Adrenal gland (tissue), 12 donors: ENCODE measurements around the gene BEND3. TPM values are rescaled to one million over a fixed set of nuclear protein-coding genes. Genes with fewer than 3 reads are reported as not detected.

Source experiments
- DNase-seq, 7 donors: peaks; one replicate each; pipeline ENCODE4 v3.0.0-alpha.2; 2019 to 2020
- H3K27ac ChIP-seq, 5 donors: fragments of 200-600 bp; sonication (generic) in 4 of 5; 1 replicate in 3 of 5; 2 replicates in 2 of 5; pipeline versions ENCODE4 v1.5.1 to v1.8.0; 2016 to 2020; ENCODE audit warnings: mild to moderate bottlenecking in 1 of 5
- H3K27me3 ChIP-seq: fragments of 200-600 bp; 2 replicates; pipeline ENCODE4 v1.8.0; 2021
- H3K36me3 ChIP-seq, 2 donors: fragments of 200-600 bp; replicated peaks in 1 of 2; 1 replicate in 1 of 2; 2 replicates in 1 of 2; pipeline versions ENCODE4 v1.5.1 to v1.8.0; 2018 to 2022
- H3K4me1 ChIP-seq, 2 donors: fragments of 200-600 bp; replicated peaks in 1 of 2; 1 replicate in 1 of 2; 2 replicates in 1 of 2; pipeline versions ENCODE4 v1.5.1 to v1.8.0; 2018 to 2021
- H3K4me3 ChIP-seq, 4 donors: fragments of 200-600 bp; sonication (generic) in 3 of 4; one replicate each; pipeline ENCODE4 v1.5.1; 2016 to 2018
- H3K9me3 ChIP-seq, 3 donors: fragments of 200-600 bp; sonication (generic) in 1 of 3; replicated peaks in 1 of 3; 1 replicate in 2 of 3; 2 replicates in 1 of 3; pipeline versions ENCODE4 v1.5.1 to v1.8.0; 2016 to 2021
- CTCF ChIP-seq, 6 experiments: fragments of 450-650 bp in 4 of 6; fragments of 200-600 bp in 2 of 6; sonication (generic) in 1 of 6; IDR thresholded peaks; 1 replicate in 5 of 6; 2 replicates in 1 of 6; pipeline versions ENCODE4 v1.5.1 to v1.8.0; 2016 to 2021; ENCODE audit warnings: antibody characterized with exemption in 6 of 6, mild to moderate bottlenecking in 2 of 6, moderate library complexity in 1 of 6
- POLR2A ChIP-seq, 2 donors: fragments of 450-650 bp; IDR thresholded peaks; one replicate each; pipeline ENCODE4 v1.6.1; 2017; ENCODE audit warnings: antibody characterized with exemption in 2 of 2, mild to moderate bottlenecking in 2 of 2, moderate library complexity in 1 of 2
- WGBS, 4 donors: extraction: QIAGEN DNeasy Blood & Tissue Kit in 2 of 4; methylation state at CpG; one replicate each; pipeline versions ENCODE4 v1.1.5 to v1.1.7; 2013 to 2017; 5-methylcytosine and 5-hydroxymethylcytosine counted together
- intact Hi-C, 2 donors: fragments of 100-400 bp; cut with DNase I; formaldehyde crosslinking; loops; one replicate each; pipeline versions ENCODE4 v1.14.1 to v1.15.0; 2022 to 2023
- polyA plus RNA-seq, 3 donors: library from polyadenylated mRNA; stranded (reverse); fragments of 200-250 nt in 2 of 3; fragments of 350-450 nt in 1 of 3; fragmentation: Illumina TruSeq in 1 of 3; extraction: RNeasy Lipid Tissue Mini Kit (QIAGEN cat#74804) in 1 of 3; gene quantifications; one replicate each; pipeline ENCODE4 v1.2.3, GENCODE V29; 2013 to 2014
- total RNA-seq, 9 donors: library from RNA; depleted of rRNA in 4 of 9; stranded (reverse); fragments of >200 nt in 4 of 9; fragments of 120-200 nt in 1 of 9; fragmentation: NEBNext Ultra II Directional in 1 of 9; extraction: Animal tissue kit (Norgen Biotek cat#: 25700) in 1 of 9; gene quantifications; one replicate each; pipeline versions ENCODE4 v1.1.0 to v1.2.4, GENCODE V29; 2013 to 2023
- donor health status: healthy with polysubstance abuse.
- donor health status: Bipolar disorder and iron deficiency.
- donor health status: DM: yes; HTN: yes; CAD: no.
- donor health status: DM: no; HTN: no; CAD: no.
- donor health status: DM: no; HTN: no; CAD: no.
- donor health status: DM: yes; HTN: yes; CAD: no.

Gene BEND3
- total and polyA plus RNA-seq, 12 donors, result 0.64 to 3.5 (median 1.9) TPM

- Histone ChIP-seq H3K9me3 (no peaks in the 10 kb centered on the region), H3K36me3 (no peaks in the 10 kb centered on the region), H3K27ac (no peak overlapping the region), H3K4me1 (no peaks in the 10 kb centered on the region), H3K4me3 (no peak overlapping the region), H3K27me3 (no peaks in the 10 kb centered on the region)
- peak in 1 of 7 donors; percentile 29 for DNase-seq
- intact Hi-C loops, result no loop called here
- WGBS, 4 donors, result 77 to 86% (median 79%) methylated on average over 6 to 9 of the region's 9 CpGs
- TF ChIP-seq CTCF (IDR thresholded peaks at IDR 0.05) (no peak), POLR2A (IDR thresholded peaks at IDR 0.05) (no peak)
Measured at GRCh38 chr6:107129370-107129925, 14.1 kb upstream of the BEND3 start.

- intact Hi-C loops, result no loop called here
- no peak overlapping the region for H3K4me3 ChIP-seq
- DNase-seq, result no peak
- TF ChIP-seq CTCF (IDR thresholded peaks at IDR 0.05), result no peak
- H3K36me3 ChIP-seq, result no peaks in the 10 kb centered on the region
- no peaks in the 10 kb centered on the region for H3K4me1 ChIP-seq
- no peaks in the 10 kb centered on the region for H3K27me3 ChIP-seq
- no peaks in the 10 kb centered on the region for H3K9me3 ChIP-seq
- H3K27ac ChIP-seq, result no peak overlapping the region
- 79 to 90% (median 85%) methylated on average over 2 of the region's 2 CpGs for WGBS, 4 donors
Measured at GRCh38 chr6:107128577-107128976, 13.3 kb upstream of the BEND3 start.

DNA sequence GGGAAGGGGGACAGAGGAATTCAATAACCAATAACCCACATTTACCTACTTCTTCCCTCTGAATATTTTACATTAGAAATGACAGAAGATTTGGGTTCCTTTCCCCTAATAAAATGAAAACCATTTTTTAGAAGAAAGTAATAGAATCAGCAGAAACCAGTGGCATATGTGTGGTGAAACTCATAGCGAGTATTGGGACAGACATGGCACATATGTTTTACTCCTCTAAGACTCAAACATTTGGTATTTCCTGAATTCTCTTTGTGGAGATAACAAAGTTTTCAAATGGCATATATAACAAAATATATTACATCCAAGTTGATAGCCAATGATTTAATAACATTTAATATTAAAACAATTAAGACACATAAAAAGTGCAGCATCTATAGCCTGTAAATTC, 12.9 kb upstream of the BEND3 start:
- Histone ChIP-seq H3K9me3 (no peaks in the 10 kb centered on the region), H3K4me3 (no peak overlapping the region), H3K4me1 (no peaks in the 10 kb centered on the region), H3K36me3 (no peaks in the 10 kb centered on the region), H3K27ac (no peak overlapping the region), H3K27me3 (no peaks in the 10 kb centered on the region)
- 85 to 96% (median 89%) methylated on average over 1 of the region's 1 CpG for WGBS, 4 donors
- TF ChIP-seq POLR2A (IDR thresholded peaks at IDR 0.05) (no peak), CTCF (IDR thresholded peaks at IDR 0.05) (no peak)
- intact Hi-C loops, result no loop called here
- no peak for DNase-seq

DNA sequence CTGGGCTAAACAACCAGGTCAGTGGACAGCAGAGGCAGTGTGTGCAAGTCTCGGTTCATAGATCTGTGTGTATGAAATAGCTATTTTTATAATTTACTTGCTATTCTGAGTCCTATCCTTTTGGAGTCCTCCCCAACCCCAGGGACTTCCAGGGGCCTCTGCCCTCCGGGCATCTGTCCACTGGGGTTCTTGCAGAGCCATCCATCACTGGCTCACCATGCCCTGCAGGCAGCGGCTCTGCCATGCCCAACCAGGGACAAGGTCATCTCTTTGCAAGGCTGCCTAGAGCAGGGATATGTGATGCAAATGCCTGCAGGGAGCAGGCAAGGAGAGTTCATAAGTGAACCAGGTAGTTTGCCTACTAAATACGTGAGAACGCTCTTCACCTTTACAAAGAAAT, 10.5 kb upstream of the BEND3 start:
- peak; percentile 16 to 52 (median 45) for DNase-seq
- Histone ChIP-seq H3K36me3 (no peaks in the 10 kb centered on the region), H3K27ac (no peak overlapping the region), H3K4me1 (no peaks in the 10 kb centered on the region), H3K4me3 (no peak overlapping the region), H3K27me3 (no peaks in the 10 kb centered on the region), H3K9me3 (no peaks in the 10 kb centered on the region)
- TF ChIP-seq CTCF (IDR thresholded peaks at IDR 0.05) (no peak), POLR2A (IDR thresholded peaks at IDR 0.05) (no peak)
- intact Hi-C loops, result no loop called here
- 45 to 68% (median 51%) methylated on average over 5 of the region's 5 CpGs for WGBS, 4 donors
